HUDEP-2 (cell line): ENCODE results near the gene DIO2.

ENCODE experiments used
- DNase-seq, 76 experiments: peaks; one replicate each; lab custom pipeline; 2025; ENCODE audit not compliant: unreplicated experiment in 76 of 76; lab: John Stamatoyannopoulos, UW

The DIO2 gene

GRCh38 chr14:80172375-80173051, 38.8 kb downstream of the DIO2 start:
- no peak for DNase-seq

GRCh38 chr14:80167793-80168448, 43.4 kb downstream of the DIO2 start:
- DNase-seq = no peak

GRCh38 chr14:80164991-80165721, 46.1 kb downstream of the DIO2 start:
- peak in 1 of 76 experiments; percentile 1 for DNase-seq

- DNase-seq = no peak
These were observed 58.5 kb downstream of the DIO2 start for GRCh38 chr14:80152763-80153162.

GRCh38 chr14:80152166-80152565, 59.1 kb downstream of the DIO2 start:
- no peak for DNase-seq

GRCh38 chr14:80150301-80150700, 61.0 kb downstream of the DIO2 start:
- no peak for DNase-seq
